GM06990 (cell line): ENCODE measurements around the gene SDR9C7.
"Not testable (repeated sequence)": the region's sequence is repeated elsewhere in the genome, so short reads cannot be mapped to it uniquely, and the experiment has no call there.

Experiments used
- DNase-seq: peaks from one replicate; pipeline ENCODE4 v3.0.0-alpha.2; 2011; ENCODE audit not compliant: insufficient read length; ENCODE audit errors: extremely low read depth
- H3K27me3 ChIP-seq: replicated peaks from 2 replicates; pipeline ENCODE4 v1.6.0; 2011; ENCODE audit warnings: low read length; ENCODE audit not compliant: control insufficient read depth, insufficient read depth
- H3K36me3 ChIP-seq: 2 replicates; pipeline ENCODE4 v1.5.1; 2011; ENCODE audit warnings: low read length; ENCODE audit not compliant: control insufficient read depth, insufficient read depth
- H3K4me3 ChIP-seq: replicated peaks from 2 replicates; pipeline ENCODE4 v1.5.1; 2011; ENCODE audit warnings: low read depth, mild to moderate bottlenecking, control low read depth, low read length
- CTCF ChIP-seq: IDR thresholded peaks from 2 replicates; pipeline ENCODE4 v1.5.1; 2011; ENCODE audit warnings: low read length, control low read depth, mild to moderate bottlenecking, inconsistent platforms; ENCODE audit not compliant: insufficient read depth, poor library complexity, severe bottlenecking

Gene SDR9C7

GRCh38 chr12:56933826-56934625 is at the start of gene SDR9C7:
TSS of gene SDR9C7 (minus strand) at chr12:56934408. CDS start at chr12:56934261, 147 bp downstream.
- Histone ChIP-seq H3K4me3 (no peak within 1 kb of the TSS), H3K36me3 (no peaks in the 10 kb centered on the region), H3K27me3 (no peaks in the 10 kb centered on the region; the same call in 1 of the 2 replicates)
- no peak for TF ChIP-seq CTCF
- no peak for DNase-seq

- DNase-seq = no peak
- Histone ChIP-seq H3K36me3 (no peaks in the 10 kb centered on the region), H3K27me3 (no peaks in the 10 kb centered on the region), H3K4me3 (no peak overlapping the region)
- TF ChIP-seq CTCF = no peak
Measured at GRCh38 chr12:56983386-56983785, 49.2 kb upstream of the SDR9C7 start.

GRCh38 chr12:56982578-56983236 is 48.5 kb upstream of the SDR9C7 start:
- not testable (repeated sequence) for H3K4me3 ChIP-seq, H3K27me3 ChIP-seq, DNase-seq, H3K36me3 ChIP-seq

- Histone ChIP-seq H3K36me3 (no peaks in the 10 kb centered on the region), H3K4me3 (no peak overlapping the region), H3K27me3 (no peaks in the 10 kb centered on the region)
- DNase-seq = no peak
- no peak for TF ChIP-seq CTCF
Measured at GRCh38 chr12:56980941-56981530, 46.8 kb upstream of the SDR9C7 start.

- no peak for TF ChIP-seq CTCF
- H3K36me3 ChIP-seq = no peaks in the 10 kb centered on the region
- H3K27me3 ChIP-seq = no peaks in the 10 kb centered on the region
- no peak for DNase-seq
- no peak overlapping the region for H3K4me3 ChIP-seq
Measured at GRCh38 chr12:56980268-56980667, 46.1 kb upstream of the SDR9C7 start.

GRCh38 chr12:56979628-56980027 is 45.4 kb upstream of the SDR9C7 start:
- H3K27me3 ChIP-seq = no peaks in the 10 kb centered on the region
- TF ChIP-seq CTCF = no peak
- no peak overlapping the region for H3K4me3 ChIP-seq
- DNase-seq = no peak
- H3K36me3 ChIP-seq = no peaks in the 10 kb centered on the region
